ENCODE results near the gene RNF123.

Gene RNF123

DNA sequence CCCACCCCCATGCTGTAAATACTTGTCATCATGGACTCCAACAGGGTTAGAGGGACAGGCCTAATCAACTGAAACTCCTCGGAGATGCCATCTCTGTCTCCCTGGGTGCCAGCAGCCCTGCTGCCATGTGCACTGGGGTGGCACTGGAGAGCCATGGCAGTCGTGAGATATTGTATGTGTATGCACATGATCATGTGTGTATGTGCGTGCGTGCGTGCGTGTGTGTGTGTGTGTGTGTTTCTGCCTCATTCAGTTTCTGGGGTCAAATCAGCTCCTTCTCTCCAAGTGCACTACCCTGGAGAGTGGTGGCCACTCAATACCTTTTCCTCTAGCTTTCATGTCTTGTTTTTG lies 18.4 kb upstream of the RNF123 start:
- no peak overlapping the region for H3K4me3 ChIP-seq (ENCODE audit: low read depth, low read length)
- no peak for DNase-seq (ENCODE audit: low read depth)
- no peak for TF ChIP-seq MYC (IDR thresholded peaks at IDR 0.05; ENCODE audit: low read depth, low read length)
- TF ChIP-seq, protein P1, sequence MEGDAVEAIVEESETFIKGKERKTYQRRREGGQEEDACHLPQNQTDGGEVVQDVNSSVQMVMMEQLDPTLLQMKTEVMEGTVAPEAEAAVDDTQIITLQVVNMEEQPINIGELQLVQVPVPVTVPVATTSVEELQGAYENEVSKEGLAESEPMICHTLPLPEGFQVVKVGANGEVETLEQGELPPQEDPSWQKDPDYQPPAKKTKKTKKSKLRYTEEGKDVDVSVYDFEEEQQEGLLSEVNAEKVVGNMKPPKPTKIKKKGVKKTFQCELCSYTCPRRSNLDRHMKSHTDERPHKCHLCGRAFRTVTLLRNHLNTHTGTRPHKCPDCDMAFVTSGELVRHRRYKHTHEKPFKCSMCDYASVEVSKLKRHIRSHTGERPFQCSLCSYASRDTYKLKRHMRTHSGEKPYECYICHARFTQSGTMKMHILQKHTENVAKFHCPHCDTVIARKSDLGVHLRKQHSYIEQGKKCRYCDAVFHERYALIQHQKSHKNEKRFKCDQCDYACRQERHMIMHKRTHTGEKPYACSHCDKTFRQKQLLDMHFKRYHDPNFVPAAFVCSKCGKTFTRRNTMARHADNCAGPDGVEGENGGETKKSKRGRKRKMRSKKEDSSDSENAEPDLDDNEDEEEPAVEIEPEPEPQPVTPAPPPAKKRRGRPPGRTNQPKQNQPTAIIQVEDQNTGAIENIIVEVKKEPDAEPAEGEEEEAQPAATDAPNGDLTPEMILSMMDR (IDR thresholded peaks at IDR 0.05; ENCODE audit: low read depth, low read length) = no peak
- TF ChIP-seq POLR2A (IDR thresholded peaks at IDR 0.05; ENCODE audit: extremely low read depth, insufficient read length) = no peak

DNA sequence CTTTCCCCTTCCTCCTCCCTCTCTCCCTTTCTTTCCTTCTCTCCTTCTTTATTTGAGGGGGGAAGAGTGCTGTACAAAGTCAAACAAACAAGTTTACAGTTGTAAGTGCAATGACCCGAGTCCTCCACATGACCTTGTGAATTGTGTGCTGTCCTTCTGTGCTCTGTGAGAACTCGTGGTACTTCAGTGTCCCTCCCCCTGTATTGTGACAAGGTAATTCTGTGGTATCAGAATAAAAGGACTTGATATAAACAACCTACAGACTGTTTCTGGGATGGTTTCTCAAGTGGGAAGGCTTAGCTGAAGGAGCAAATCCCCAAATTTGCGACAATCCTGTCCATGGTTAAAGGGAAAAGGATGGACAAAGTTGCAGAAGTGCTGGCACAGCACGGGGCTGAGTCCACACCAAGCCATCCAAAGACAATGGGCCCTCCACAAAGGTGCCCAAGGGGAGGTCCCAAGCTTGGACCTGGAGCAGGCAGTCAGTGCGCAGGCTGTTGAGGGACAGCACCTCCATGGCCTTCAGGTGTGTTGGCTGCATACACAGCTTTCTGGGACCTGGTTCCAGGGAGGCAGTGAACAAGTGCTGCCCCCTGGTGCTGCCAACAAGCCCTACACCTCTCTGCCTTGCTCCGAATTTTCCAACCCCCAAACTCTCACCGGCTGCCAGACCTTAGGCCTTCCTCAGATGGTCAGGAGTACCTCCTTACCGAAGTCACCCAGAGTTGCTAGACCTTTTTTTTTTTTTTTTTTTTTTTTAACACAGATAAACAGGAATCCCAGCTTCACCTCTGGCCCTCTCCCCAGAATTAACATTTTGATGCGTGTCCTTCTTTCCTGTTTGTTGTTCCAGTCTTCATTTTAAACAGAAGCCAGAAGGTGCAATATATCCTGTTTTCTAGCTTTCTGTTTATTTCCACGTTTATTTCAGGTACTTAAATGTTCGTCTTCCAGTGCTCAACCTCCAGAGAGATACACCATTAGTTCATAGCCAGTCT lies 17.8 kb upstream of the RNF123 start:
- H3K4me3 ChIP-seq (ENCODE audit: low read depth, low read length) = no peak overlapping the region
- peak; percentile 77 for DNase-seq (ENCODE audit: low read depth)
- TF ChIP-seq, protein P2, sequence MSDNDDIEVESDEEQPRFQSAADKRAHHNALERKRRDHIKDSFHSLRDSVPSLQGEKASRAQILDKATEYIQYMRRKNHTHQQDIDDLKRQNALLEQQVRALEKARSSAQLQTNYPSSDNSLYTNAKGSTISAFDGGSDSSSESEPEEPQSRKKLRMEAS (IDR thresholded peaks at IDR 0.05; ENCODE audit: low read depth, low read length) = no peak
- TF ChIP-seq POLR2A (IDR thresholded peaks at IDR 0.05; ENCODE audit: extremely low read depth, insufficient read length) (no peak), MYC (IDR thresholded peaks at IDR 0.05; ENCODE audit: low read depth, low read length) (peak; percentile 18; the same call in 1 of the 2 replicates)
- TF ChIP-seq, protein P1 (IDR thresholded peaks at IDR 0.05; ENCODE audit: low read depth, low read length) = peak; percentile 82

DNA sequence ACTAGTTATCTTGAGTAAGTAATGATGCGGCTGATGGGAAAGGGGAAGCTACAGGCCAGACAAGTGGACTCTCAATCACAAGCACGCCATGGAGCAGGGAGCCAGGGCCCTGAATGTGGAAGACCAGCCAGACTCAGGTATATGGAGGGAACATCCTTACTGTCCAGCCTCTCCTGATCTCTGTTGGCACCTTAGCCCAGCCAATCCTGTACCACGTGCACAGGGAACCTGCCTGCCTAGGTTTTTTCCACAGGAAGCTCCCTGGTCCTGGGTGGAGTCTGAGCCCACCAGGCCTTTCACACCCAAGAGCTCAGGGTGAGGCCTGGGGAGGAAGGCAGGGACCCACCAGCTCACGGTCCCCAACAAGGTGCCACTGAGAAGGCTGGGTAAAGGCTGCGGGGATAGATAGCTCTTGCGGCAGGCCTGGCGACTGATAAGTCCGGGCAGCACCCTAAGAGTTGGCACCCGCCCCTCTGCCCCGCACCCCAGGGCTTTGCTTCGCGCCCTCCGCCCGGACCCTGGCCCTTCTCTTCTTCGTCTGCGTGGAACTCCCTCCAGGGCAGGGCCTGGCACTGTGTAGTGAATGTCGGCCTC lies 16.1 kb upstream of the RNF123 start:
- peak; percentile 67 for DNase-seq (ENCODE audit: low read depth)
- H3K4me3 ChIP-seq (ENCODE audit: low read depth, low read length) = peak overlapping the region; percentile 90
- no peak for TF ChIP-seq MYC (IDR thresholded peaks at IDR 0.05; ENCODE audit: low read depth, low read length)
- TF ChIP-seq, protein P2 (IDR thresholded peaks at IDR 0.05; ENCODE audit: low read depth, low read length) = peak; percentile 44

DNA sequence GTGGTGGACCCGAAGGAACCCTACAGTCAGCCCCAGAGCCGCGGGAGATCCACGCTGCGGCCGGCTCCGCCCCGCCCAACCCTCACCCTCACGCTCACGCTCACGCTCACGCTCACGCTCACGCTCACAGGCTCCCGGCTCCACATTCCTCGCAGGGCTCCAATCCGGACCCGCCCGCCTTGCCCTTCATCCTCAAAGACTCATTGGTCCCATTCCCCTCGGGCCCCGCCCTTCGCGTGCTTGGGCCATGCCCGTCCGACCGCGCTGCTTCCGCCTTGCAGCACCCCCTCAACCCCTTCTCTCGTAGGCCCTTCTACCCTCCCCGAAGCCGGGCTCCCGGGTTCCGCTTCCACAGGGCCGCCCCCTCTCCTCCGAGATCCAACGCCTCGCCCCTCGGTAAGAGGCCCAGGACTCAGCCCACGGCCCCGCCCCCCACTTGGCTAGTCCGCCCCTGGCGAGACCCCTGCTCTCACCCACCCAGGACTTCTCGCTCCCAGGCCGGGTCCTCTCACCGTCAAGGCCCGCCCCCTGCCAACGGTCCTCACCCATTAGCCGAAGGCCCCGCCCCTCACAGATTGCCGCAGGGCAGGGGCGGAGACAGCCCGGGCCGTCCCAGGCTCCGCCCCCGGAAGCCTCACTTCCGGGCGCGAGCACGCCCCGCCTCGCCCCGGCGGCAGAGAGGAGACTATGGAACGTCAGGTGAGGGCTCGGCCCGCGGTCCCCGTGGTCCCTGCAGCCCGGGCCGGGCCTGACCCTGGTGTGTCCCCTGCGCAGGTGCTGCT lies 15.5 kb upstream of the RNF123 start, which contains the start of gene APEH:
Gene APEH, plus strand, starts transcription at position 637 of the 782 bp plus-strand sequence. Its CDS starts 51 bp downstream, at position 688.
- TF ChIP-seq MYC (IDR thresholded peaks at IDR 0.05; ENCODE audit: low read depth, low read length) (peak; percentile 92), POLR2A (IDR thresholded peaks at IDR 0.05; ENCODE audit: extremely low read depth, insufficient read length) (peak; percentile 85)
- TF ChIP-seq, protein P1 (IDR thresholded peaks at IDR 0.05; ENCODE audit: low read depth, low read length) = no peak
- TF ChIP-seq, protein P2 (IDR thresholded peaks at IDR 0.05; ENCODE audit: low read depth, low read length) = peak; percentile 86; the same call in 1 of the 2 replicates
- peak within 1 kb of the TSS; percentile 90 for H3K4me3 ChIP-seq (ENCODE audit: low read depth, low read length)
- peak; percentile 99 for DNase-seq (ENCODE audit: low read depth)

DNA sequence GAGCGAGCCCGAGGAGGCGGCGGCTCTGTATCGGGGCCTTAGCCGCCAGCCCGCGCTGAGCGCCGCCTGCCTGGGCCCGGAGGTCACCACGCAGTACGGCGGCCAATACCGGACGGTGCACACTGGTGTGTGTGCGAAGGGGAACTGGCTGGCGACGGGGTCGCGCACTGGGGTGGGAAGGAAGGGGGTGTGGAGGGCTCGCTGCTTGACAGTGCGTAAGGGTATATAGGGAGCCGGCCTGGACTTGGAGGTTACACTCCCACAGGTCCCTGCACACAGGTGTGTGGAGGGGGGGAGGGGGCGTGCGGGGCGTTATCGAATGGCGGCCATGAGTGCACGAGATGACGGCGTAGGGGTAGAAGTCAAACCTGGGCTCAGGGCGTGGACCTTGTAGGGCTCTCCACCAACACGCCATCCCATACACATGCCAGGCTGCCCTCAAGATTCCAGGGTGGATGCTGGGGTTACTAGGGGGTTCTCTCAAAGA lies 14.8 kb upstream of the RNF123 start:
- peak; percentile 8; the same call in 1 of the 2 replicates for TF ChIP-seq MYC (IDR thresholded peaks at IDR 0.05; ENCODE audit: low read depth, low read length)
- no peak for TF ChIP-seq POLR2A (IDR thresholded peaks at IDR 0.05; ENCODE audit: extremely low read depth, insufficient read length)
- TF ChIP-seq, protein P1 (IDR thresholded peaks at IDR 0.05; ENCODE audit: low read depth, low read length) = no peak
- H3K4me3 ChIP-seq (ENCODE audit: low read depth, low read length) = peak overlapping the region; percentile 90
- DNase-seq (ENCODE audit: low read depth) = no peak

Data from NB4 (cell line).